ENCODE data around the gene CFD. TPM values are rescaled to one million over a fixed set of nuclear protein-coding genes. Genes with fewer than 3 reads are reported as not detected.

The CFD gene
- total RNA-seq, 1 experiment from 2014 or later = 1.7 TPM

DNA sequence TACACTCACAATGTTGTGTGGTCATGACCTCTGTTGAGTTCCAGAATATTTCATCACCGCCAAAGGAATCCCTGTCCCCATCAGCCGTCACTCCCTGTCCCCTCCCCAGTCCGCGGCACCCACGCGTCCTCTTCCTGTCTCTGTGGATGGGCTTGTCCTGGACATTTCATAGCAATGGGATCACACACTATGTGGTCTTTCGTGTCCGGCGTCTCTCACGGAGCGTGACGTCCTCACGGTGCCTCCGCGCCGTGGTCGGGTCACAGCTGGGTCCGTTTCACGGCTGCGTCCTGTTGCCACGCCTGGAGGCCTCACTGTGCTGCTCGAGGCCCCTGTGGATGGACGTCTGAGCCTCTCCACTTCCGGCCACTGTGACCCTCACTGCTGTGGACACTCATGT, 25.2 kb upstream of the CFD start:
- no peak for ATAC-seq
- Mint-ChIP-seq H3K4me3 (no peak overlapping the region), H3K27me3 (ENCODE audit: low read depth) (no peaks in the 10 kb centered on the region), H3K9me3 (no peaks in the 10 kb centered on the region), H3K27ac (peak overlapping the region; percentile 63; the same call in 1 of the 2 replicates), H3K36me3 (no peaks in the 10 kb centered on the region), H3K4me1 (no peaks in the 10 kb centered on the region)
- no peak for DNase-seq (ENCODE audit: low spot score)
- ChIA-PET CTCF (interaction anchor here (1.4 kb wide), 1 partner anchor 35 kb away, joined by 3 read pairs; no protein-coding TSS in a partner anchor), POLR2A (no interaction called here)
- TF ChIP-seq ETV6 (CRISPR knock-in tag; IDR thresholded peaks at IDR 0.05) (no peak), HMGA2 (CRISPR knock-in tag; IDR thresholded peaks at IDR 0.05) (no peak), TEAD4 (CRISPR knock-in tag; IDR thresholded peaks at IDR 0.05) (no peak), ZNF138 (CRISPR knock-in tag; conservative IDR thresholded peaks at IDR 0.05) (no peak), MXD4 (CRISPR knock-in tag; IDR thresholded peaks at IDR 0.05; ENCODE audit: borderline replicate concordance) (no peak), EMX1 (CRISPR knock-in tag; IDR thresholded peaks at IDR 0.05) (no peak), FOXK1 (CRISPR knock-in tag; IDR thresholded peaks at IDR 0.05) (no peak)

- ATAC-seq = no peak
- TF ChIP-seq PRRX2 (CRISPR knock-in tag; IDR thresholded peaks at IDR 0.05) = no peak
- TF ChIP-seq NFYB (CRISPR knock-in tag; conservative IDR thresholded peaks at IDR 0.05; ENCODE audit: low read depth) = no peak
- no peak for TF ChIP-seq ATF6 (CRISPR knock-in tag; IDR thresholded peaks at IDR 0.05)
- TF ChIP-seq HMGA2 (CRISPR knock-in tag; IDR thresholded peaks at IDR 0.05) = no peak
- no peak for TF ChIP-seq NFE2L1 (CRISPR knock-in tag; IDR thresholded peaks at IDR 0.05)
- TF ChIP-seq ZNF671 (CRISPR knock-in tag; IDR thresholded peaks at IDR 0.05) = no peak
- TF ChIP-seq ATF1 (CRISPR knock-in tag; IDR thresholded peaks at IDR 0.05) = no peak
- no peak for TF ChIP-seq FOXK1 (CRISPR knock-in tag; IDR thresholded peaks at IDR 0.05)
- no peak for TF ChIP-seq FOXJ3 (CRISPR knock-in tag; IDR thresholded peaks at IDR 0.05; ENCODE audit: borderline replicate concordance)
- TF ChIP-seq GRHL2 (CRISPR knock-in tag; IDR thresholded peaks at IDR 0.05; ENCODE audit: insufficient replicate concordance, severe bottlenecking) = no peak
- TF ChIP-seq MLX (CRISPR knock-in tag; IDR thresholded peaks at IDR 0.05) = no peak
- no peak for TF ChIP-seq KAT7 (CRISPR knock-in tag; IDR thresholded peaks at IDR 0.05; ENCODE audit: borderline replicate concordance)
- Mint-ChIP-seq H3K27ac (no peak overlapping the region), H3K9me3 (no peaks in the 10 kb centered on the region), H3K4me1 (no peaks in the 10 kb centered on the region), H3K36me3 (no peaks in the 10 kb centered on the region), H3K4me3 (no peak overlapping the region), H3K27me3 (ENCODE audit: low read depth) (no peaks in the 10 kb centered on the region)
- DNase-seq (ENCODE audit: low spot score) = no peak
- POLR2A ChIA-PET = no interaction called here
- CTCF ChIA-PET = no interaction called here
Observed at GRCh38 chr19:835210-835810, 24.2 kb upstream of the CFD start.

- H3K9me3 Mint-ChIP-seq = peaks cover 4% of the 10 kb centered on the region
- TF ChIP-seq ERG (CRISPR knock-in tag; IDR thresholded peaks at IDR 0.05) (no peak), ZNF263 (CRISPR knock-in tag; IDR thresholded peaks at IDR 0.05; ENCODE audit: low read depth) (no peak), FOXJ3 (CRISPR knock-in tag; IDR thresholded peaks at IDR 0.05; ENCODE audit: borderline replicate concordance) (no peak)
- TF ChIP-seq, protein P1, sequence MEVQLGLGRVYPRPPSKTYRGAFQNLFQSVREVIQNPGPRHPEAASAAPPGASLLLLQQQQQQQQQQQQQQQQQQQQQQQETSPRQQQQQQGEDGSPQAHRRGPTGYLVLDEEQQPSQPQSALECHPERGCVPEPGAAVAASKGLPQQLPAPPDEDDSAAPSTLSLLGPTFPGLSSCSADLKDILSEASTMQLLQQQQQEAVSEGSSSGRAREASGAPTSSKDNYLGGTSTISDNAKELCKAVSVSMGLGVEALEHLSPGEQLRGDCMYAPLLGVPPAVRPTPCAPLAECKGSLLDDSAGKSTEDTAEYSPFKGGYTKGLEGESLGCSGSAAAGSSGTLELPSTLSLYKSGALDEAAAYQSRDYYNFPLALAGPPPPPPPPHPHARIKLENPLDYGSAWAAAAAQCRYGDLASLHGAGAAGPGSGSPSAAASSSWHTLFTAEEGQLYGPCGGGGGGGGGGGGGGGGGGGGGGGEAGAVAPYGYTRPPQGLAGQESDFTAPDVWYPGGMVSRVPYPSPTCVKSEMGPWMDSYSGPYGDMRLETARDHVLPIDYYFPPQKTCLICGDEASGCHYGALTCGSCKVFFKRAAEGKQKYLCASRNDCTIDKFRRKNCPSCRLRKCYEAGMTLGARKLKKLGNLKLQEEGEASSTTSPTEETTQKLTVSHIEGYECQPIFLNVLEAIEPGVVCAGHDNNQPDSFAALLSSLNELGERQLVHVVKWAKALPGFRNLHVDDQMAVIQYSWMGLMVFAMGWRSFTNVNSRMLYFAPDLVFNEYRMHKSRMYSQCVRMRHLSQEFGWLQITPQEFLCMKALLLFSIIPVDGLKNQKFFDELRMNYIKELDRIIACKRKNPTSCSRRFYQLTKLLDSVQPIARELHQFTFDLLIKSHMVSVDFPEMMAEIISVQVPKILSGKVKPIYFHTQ (CRISPR knock-in tag; IDR thresholded peaks at IDR 0.05) = no peak
- TF ChIP-seq, protein P2, sequence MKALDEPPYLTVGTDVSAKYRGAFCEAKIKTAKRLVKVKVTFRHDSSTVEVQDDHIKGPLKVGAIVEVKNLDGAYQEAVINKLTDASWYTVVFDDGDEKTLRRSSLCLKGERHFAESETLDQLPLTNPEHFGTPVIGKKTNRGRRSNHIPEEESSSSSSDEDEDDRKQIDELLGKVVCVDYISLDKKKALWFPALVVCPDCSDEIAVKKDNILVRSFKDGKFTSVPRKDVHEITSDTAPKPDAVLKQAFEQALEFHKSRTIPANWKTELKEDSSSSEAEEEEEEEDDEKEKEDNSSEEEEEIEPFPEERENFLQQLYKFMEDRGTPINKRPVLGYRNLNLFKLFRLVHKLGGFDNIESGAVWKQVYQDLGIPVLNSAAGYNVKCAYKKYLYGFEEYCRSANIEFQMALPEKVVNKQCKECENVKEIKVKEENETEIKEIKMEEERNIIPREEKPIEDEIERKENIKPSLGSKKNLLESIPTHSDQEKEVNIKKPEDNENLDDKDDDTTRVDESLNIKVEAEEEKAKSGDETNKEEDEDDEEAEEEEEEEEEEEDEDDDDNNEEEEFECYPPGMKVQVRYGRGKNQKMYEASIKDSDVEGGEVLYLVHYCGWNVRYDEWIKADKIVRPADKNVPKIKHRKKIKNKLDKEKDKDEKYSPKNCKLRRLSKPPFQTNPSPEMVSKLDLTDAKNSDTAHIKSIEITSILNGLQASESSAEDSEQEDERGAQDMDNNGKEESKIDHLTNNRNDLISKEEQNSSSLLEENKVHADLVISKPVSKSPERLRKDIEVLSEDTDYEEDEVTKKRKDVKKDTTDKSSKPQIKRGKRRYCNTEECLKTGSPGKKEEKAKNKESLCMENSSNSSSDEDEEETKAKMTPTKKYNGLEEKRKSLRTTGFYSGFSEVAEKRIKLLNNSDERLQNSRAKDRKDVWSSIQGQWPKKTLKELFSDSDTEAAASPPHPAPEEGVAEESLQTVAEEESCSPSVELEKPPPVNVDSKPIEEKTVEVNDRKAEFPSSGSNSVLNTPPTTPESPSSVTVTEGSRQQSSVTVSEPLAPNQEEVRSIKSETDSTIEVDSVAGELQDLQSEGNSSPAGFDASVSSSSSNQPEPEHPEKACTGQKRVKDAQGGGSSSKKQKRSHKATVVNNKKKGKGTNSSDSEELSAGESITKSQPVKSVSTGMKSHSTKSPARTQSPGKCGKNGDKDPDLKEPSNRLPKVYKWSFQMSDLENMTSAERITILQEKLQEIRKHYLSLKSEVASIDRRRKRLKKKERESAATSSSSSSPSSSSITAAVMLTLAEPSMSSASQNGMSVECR (CRISPR knock-in tag; IDR thresholded peaks at IDR 0.05; ENCODE audit: borderline replicate concordance) = no peak
Observed at GRCh38 chr19:840519-841206, 18.8 kb upstream of the CFD start, which contains the start of gene PRTN3. Gene PRTN3, plus strand, starts transcription at chr19:840999. Its CDS starts 10 bp downstream, at chr19:841009.

More at GRCh38 chr19:840519-841206, 18.8 kb upstream of the CFD start, which contains the start of gene PRTN3:
- CTCF ChIA-PET = no interaction called here
- ATAC-seq = no peak
- no peak within 1 kb of the TSS for H3K27ac Mint-ChIP-seq
- no peaks in the 10 kb centered on the region for H3K4me1 Mint-ChIP-seq
- POLR2A ChIA-PET = no interaction called here
- H3K36me3 Mint-ChIP-seq = no peaks in the 10 kb centered on the region
- no peak within 1 kb of the TSS for H3K4me3 Mint-ChIP-seq
- H3K27me3 Mint-ChIP-seq (ENCODE audit: low read depth) = peaks cover 39% of the 10 kb centered on the region
- DNase-seq (ENCODE audit: low spot score) = no peak

Data from WTC11 (cell line).